GM13977 (cell line): ENCODE data around the gene TIMM9.

ENCODE experiments used
- DNase-seq: peaks from one replicate; pipeline ENCODE4 v3.0.0; 2012; ENCODE audit warnings: low spot score
- CTCF ChIP-seq: IDR thresholded peaks from 2 replicates; pipeline ENCODE4 v1.5.1; 2012; ENCODE audit warnings: mild to moderate bottlenecking, control low read depth; ENCODE audit not compliant: insufficient read depth; ENCODE audit errors: extremely low read depth, missing control alignments
- in situ Hi-C: fragments of 300-500 bp; cut with MboI; formaldehyde crosslinking; loops from one replicate; pipeline ENCODE4 v1.12.0; 2022; ENCODE audit warnings: low sequenced_read_pairs, low pct_unique_long_range_greater_than_20kb, mixed read lengths, inconsistent platforms; ENCODE audit not compliant: unreplicated experiment

TIMM9 gene

GRCh38 chr14:58401587-58401986 is 25.7 kb downstream of the TIMM9 start:
- in situ Hi-C loops, result no loop called here

GRCh38 chr14:58398895-58399294 is 28.4 kb downstream of the TIMM9 start:
- no peak for TF ChIP-seq CTCF
- in situ Hi-C loops, result no loop called here
- DNase-seq, result no peak

More at GRCh38 chr14:58401587-58401986, 25.7 kb downstream of the TIMM9 start:
- DNase-seq, result no peak
- TF ChIP-seq CTCF, result peak; percentile 7

GRCh38 chr14:58398495-58398894 is 28.8 kb downstream of the TIMM9 start:
- DNase-seq, result no peak
- no peak for TF ChIP-seq CTCF
- in situ Hi-C loops, result no loop called here

- DNase-seq, result no peak
- in situ Hi-C loops, result no loop called here
- no peak for TF ChIP-seq CTCF
These were observed 30.2 kb downstream of the TIMM9 start for GRCh38 chr14:58397156-58397555.

- peak; percentile 93 for DNase-seq
- in situ Hi-C loops, result no loop called here
- TF ChIP-seq CTCF, result peak; percentile 95
These were observed 31.2 kb downstream of the TIMM9 start, which contains the start of gene TOMM20L for GRCh38 chr14:58395812-58396788. TOMM20L (plus strand) TSS chr14:58395930; CDS start chr14:58395958, 28 bp downstream.

- in situ Hi-C loops, result no loop called here
- TF ChIP-seq CTCF, result no peak
- no peak for DNase-seq
These were observed 31.8 kb downstream of the TIMM9 start for GRCh38 chr14:58395562-58395811.
